Measurements from ENCODE around the gene WHRN.

Gene WHRN

DNA sequence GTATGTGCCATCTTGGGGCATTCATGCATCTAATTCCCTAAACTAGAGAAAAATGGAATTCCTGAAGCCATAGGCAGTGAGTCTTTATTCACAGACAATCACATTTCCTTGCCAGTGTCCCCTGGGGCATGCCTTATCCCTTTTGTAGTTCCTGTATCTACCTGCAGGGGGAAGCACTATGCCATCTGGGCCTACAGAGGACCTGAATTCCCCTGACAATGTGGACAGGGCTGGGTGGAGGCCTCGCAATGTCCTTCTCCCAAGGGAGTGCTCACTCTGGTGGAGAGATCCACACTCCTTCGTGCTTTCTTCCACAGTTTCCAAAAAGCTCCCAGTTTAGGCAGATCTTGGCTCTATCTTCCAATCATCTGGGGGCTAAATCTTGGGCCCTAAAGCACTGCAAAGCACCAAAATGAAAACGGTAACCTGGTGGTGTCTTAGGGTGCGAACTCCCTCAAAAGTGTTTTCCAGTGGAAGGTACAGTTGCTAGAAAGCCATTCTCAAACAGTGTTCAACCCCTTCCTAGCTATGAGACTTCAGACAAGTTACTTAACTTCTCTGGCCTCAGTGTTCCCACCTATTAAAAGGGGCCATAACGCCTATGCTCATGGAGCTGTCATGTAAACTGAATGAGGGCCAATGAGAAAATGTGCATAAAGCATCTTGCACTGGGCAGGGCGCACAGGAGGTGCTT, 17.5 kb downstream of the WHRN start:
- H3K27ac Mint-ChIP-seq, result peak overlapping the region; percentile 15
- H3K4me1 Mint-ChIP-seq, result peaks cover 26% of the 10 kb centered on the region
- H3K36me3 Mint-ChIP-seq, result no peaks in the 10 kb centered on the region
- no peaks in the 10 kb centered on the region for H3K9me3 Mint-ChIP-seq
- no peaks in the 10 kb centered on the region for H3K27me3 Mint-ChIP-seq
- H3K4me3 Mint-ChIP-seq, result no peak overlapping the region

DNA sequence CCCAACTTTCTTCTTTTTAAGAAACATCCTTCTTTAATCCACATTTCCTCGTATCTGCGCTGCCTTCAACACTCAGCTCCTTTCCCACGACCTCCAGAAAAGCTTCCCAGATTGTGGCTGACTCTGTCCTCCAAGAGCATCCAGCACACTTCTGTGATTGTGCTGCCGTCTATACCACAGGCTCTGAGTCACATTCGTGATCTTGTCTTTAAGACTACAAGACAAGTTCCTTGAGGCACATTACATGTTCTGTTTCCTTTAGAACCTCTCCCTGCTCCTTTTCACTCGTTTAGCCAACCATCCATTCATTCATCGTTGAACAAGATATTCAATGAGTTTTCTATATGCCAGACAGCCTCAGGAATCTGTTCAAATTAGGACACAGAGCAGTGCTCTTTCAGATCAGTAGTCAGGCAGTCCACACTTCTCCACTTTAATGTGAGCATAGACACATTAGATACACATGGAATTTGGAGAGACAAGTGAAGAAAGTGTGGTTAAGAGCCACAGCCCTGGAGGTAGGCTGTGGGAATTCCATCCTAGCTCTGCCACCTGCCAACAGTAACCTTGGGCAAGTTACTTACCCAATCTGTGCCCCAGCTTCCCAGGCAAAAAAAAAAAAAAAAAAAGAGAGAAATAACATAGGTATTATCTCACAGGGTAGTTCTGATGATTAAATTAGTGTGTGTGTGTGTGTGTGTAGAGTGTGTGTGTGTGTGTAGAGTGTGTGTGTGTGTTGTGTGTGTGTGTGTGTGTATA, 18.9 kb downstream of the WHRN start:
- Mint-ChIP-seq H3K9me3 (no peaks in the 10 kb centered on the region), H3K4me1 (peaks cover 29% of the 10 kb centered on the region), H3K27me3 (no peaks in the 10 kb centered on the region), H3K36me3 (no peaks in the 10 kb centered on the region), H3K4me3 (peak overlapping the region; percentile 50), H3K27ac (peak overlapping the region; percentile 83)

- H3K4me3 Mint-ChIP-seq, result peak overlapping the region; percentile 2
These were observed 20.3 kb downstream of the WHRN start for GRCh38 chr9:114484854-114485443.

DNA sequence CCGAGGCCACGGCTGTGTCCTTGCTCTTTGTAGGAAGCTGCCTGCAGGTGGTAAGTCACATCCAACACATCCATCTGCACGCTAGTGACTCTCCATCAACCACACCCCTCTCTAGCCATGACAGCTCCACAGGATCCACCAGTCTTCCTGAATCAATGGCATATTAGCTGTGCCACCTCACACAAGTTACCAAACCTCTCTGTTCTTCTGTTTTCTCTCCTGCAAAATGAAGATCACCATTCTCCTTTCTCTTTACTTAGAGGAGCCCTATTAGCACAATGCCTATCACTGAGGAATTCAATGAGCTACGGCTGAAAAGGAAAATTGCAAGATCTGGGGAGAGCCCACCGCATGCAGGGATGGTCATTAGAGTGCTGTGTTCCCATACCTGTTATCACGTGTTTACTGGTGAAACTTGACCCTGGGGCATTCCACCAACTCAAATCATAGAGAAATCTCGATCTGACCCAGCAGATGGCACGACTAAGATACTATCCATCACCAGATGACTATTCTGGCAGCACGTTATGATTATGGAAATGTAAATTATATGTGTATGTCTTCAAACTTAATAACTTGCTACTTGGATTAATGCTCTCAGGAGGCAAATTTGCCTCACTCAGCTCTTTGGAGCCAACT, 20.9 kb downstream of the WHRN start:
- H3K9me3 Mint-ChIP-seq, result no peaks in the 10 kb centered on the region
- H3K4me1 Mint-ChIP-seq, result peaks cover 29% of the 10 kb centered on the region
- peak overlapping the region; percentile 38 for H3K27ac Mint-ChIP-seq
- H3K4me3 Mint-ChIP-seq, result peak overlapping the region; percentile 2
- H3K36me3 Mint-ChIP-seq, result no peaks in the 10 kb centered on the region
- H3K27me3 Mint-ChIP-seq, result no peaks in the 10 kb centered on the region

More at GRCh38 chr9:114484854-114485443, 20.3 kb downstream of the WHRN start:
- Mint-ChIP-seq H3K27ac (peak overlapping the region; percentile 38), H3K36me3 (no peaks in the 10 kb centered on the region), H3K9me3 (no peaks in the 10 kb centered on the region), H3K4me1 (peaks cover 29% of the 10 kb centered on the region), H3K27me3 (no peaks in the 10 kb centered on the region)

DNA sequence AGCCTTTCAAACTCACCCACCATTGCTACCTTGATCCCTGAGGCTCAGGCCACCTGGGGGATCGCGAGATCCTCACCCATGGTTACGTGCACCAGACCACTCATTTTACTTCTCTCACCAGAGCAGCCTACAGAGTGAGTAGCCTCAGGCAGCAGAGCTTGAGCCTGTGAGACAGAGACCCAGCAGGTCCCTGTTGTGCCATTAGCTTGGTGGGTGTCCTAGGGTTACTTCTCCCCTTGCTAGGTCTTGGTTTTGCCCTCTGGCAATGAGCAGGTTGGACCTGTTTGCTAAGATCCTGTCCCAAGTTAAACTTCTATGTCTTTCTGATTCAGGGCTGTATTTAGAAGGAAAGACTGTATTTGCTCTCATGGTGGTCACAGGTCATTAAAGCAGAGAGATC, 21.8 kb downstream of the WHRN start:
- Mint-ChIP-seq H3K36me3 (no peaks in the 10 kb centered on the region), H3K27ac (no peak overlapping the region), H3K4me1 (peaks cover 29% of the 10 kb centered on the region), H3K27me3 (no peaks in the 10 kb centered on the region), H3K4me3 (no peak overlapping the region), H3K9me3 (no peaks in the 10 kb centered on the region)

- Mint-ChIP-seq H3K36me3 (no peaks in the 10 kb centered on the region), H3K4me1 (peaks cover 29% of the 10 kb centered on the region), H3K4me3 (no peak overlapping the region), H3K27ac (no peak overlapping the region), H3K9me3 (no peaks in the 10 kb centered on the region), H3K27me3 (no peaks in the 10 kb centered on the region)
These were observed 22.7 kb downstream of the WHRN start for GRCh38 chr9:114482593-114482992.

DNA sequence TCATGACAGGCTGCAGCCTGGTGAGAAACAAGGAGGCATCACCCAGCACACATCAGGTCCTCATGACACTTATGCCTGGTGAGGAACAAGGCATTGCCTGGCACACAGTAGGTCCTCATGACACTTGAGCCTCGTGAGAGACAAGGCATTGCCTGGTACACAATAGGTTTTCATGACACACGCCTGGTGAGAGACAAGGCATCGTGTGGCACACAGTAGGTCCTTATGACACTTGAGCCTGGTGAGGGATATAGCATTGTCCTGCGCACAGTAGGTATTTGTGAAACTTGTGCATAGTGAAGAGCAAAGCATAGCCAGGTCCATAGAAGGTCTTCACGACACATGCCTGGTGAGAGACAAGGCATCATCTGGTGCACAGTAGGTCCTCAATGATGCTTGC, 23.5 kb downstream of the WHRN start:
- Mint-ChIP-seq H3K4me3 (no peak overlapping the region), H3K4me1 (peaks cover 24% of the 10 kb centered on the region), H3K36me3 (no peaks in the 10 kb centered on the region), H3K9me3 (no peaks in the 10 kb centered on the region), H3K27ac (no peak overlapping the region), H3K27me3 (no peaks in the 10 kb centered on the region)

- Mint-ChIP-seq H3K4me1 (peaks cover 16% of the 10 kb centered on the region), H3K27me3 (no peaks in the 10 kb centered on the region), H3K36me3 (no peaks in the 10 kb centered on the region), H3K9me3 (no peaks in the 10 kb centered on the region), H3K27ac (no peak overlapping the region), H3K4me3 (no peak overlapping the region)
These were observed 24.4 kb downstream of the WHRN start for GRCh38 chr9:114480746-114481435.

GRCh38 chr9:114478871-114479270, 26.4 kb downstream of the WHRN start:
- Mint-ChIP-seq H3K4me1 (peaks cover 12% of the 10 kb centered on the region), H3K27me3 (no peaks in the 10 kb centered on the region), H3K36me3 (no peaks in the 10 kb centered on the region), H3K4me3 (no peak overlapping the region), H3K27ac (no peak overlapping the region), H3K9me3 (no peaks in the 10 kb centered on the region)

- no peaks in the 10 kb centered on the region for H3K27me3 Mint-ChIP-seq
- H3K9me3 Mint-ChIP-seq, result no peaks in the 10 kb centered on the region
- H3K36me3 Mint-ChIP-seq, result no peaks in the 10 kb centered on the region
- H3K4me3 Mint-ChIP-seq, result no peak overlapping the region
- no peak overlapping the region for H3K27ac Mint-ChIP-seq
- H3K4me1 Mint-ChIP-seq, result peaks cover 12% of the 10 kb centered on the region
These were observed 26.8 kb downstream of the WHRN start for GRCh38 chr9:114478459-114478858.

- no peaks in the 10 kb centered on the region for H3K36me3 Mint-ChIP-seq
- H3K4me3 Mint-ChIP-seq, result no peak overlapping the region
- no peaks in the 10 kb centered on the region for H3K9me3 Mint-ChIP-seq
- H3K4me1 Mint-ChIP-seq, result peaks cover 12% of the 10 kb centered on the region
- no peak overlapping the region for H3K27ac Mint-ChIP-seq
- no peaks in the 10 kb centered on the region for H3K27me3 Mint-ChIP-seq
These were observed 27.6 kb downstream of the WHRN start for GRCh38 chr9:114477642-114478041.

DNA sequence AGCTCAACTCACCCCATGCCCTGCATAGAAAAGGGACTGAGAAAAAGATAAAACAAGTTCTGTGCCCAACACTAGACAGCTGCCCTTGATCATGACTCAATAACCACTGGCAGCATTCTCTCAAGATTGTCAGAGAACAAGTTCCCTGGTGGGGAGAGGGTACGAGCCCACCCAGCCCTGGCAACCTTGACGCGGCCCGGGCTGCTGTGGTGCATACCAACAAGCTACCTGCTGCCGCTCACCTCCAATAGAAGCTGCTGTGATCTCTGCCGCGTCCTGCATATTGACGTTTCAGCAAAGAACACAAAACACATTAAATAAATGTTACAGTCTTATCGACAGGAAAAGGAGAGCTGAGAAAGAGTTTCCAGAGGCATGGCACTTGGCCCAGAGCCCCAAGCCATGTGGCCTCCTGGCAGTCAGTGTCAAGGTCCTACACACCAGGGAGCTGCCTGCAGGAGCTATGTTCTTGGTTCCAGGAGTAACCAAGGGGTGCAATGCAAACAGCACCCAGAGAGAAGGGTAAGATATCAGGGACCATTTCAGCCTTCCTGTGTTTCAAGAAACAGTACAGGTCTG, 28.3 kb downstream of the WHRN start:
- no peaks in the 10 kb centered on the region for H3K9me3 Mint-ChIP-seq
- peaks cover 12% of the 10 kb centered on the region for H3K4me1 Mint-ChIP-seq
- H3K27me3 Mint-ChIP-seq, result no peaks in the 10 kb centered on the region
- no peak overlapping the region for H3K4me3 Mint-ChIP-seq
- H3K27ac Mint-ChIP-seq, result no peak overlapping the region
- H3K36me3 Mint-ChIP-seq, result no peaks in the 10 kb centered on the region

GRCh38 chr9:114475412-114476135, 29.7 kb downstream of the WHRN start:
- no peak overlapping the region for H3K27ac Mint-ChIP-seq
- peaks cover 9% of the 10 kb centered on the region for H3K4me1 Mint-ChIP-seq
- no peak overlapping the region for H3K4me3 Mint-ChIP-seq
- no peaks in the 10 kb centered on the region for H3K27me3 Mint-ChIP-seq
- H3K36me3 Mint-ChIP-seq, result no peaks in the 10 kb centered on the region
- H3K9me3 Mint-ChIP-seq, result no peaks in the 10 kb centered on the region

GRCh38 chr9:114474425-114474824, 30.8 kb downstream of the WHRN start:
- H3K27ac Mint-ChIP-seq, result no peak overlapping the region
- H3K9me3 Mint-ChIP-seq, result no peaks in the 10 kb centered on the region
- H3K27me3 Mint-ChIP-seq, result no peaks in the 10 kb centered on the region
- peaks cover 9% of the 10 kb centered on the region for H3K4me1 Mint-ChIP-seq
- H3K36me3 Mint-ChIP-seq, result peaks cover 2% of the 10 kb centered on the region
- H3K4me3 Mint-ChIP-seq, result no peak overlapping the region

DNA sequence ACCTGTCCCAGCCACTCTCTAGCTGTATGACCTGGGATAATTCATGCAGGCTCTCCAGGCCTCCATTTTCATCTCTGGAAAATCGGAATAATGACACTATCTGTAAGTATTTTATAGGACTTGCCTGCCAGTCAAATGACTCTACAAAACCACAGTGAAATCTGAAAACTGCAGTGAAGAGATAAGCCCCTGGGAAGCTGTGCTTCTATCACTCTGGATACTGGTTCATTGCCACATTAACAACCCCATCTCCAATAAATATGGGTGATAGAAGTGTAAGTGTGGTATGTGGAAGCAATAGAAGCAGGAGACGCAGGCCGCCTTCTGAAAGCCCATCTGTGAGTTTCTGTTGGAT, 31.8 kb downstream of the WHRN start:
- Mint-ChIP-seq H3K4me1 (peaks cover 9% of the 10 kb centered on the region), H3K36me3 (peaks cover 2% of the 10 kb centered on the region), H3K9me3 (no peaks in the 10 kb centered on the region), H3K27ac (no peak overlapping the region), H3K4me3 (no peak overlapping the region), H3K27me3 (no peaks in the 10 kb centered on the region)

All from activated naive CD4-positive, alpha-beta T cell treated with anti-CD3 and anti-CD28 coated beads, Interleukin-2, amount 50 U/mL, for 24 hours (primary cell).